A549 treated with DMSO at 1 μM for 4 hours (cell line): ENCODE data around the gene CASQ1. TPM values are rescaled to one million over a fixed set of nuclear protein-coding genes. Genes with fewer than 3 reads are reported as not detected.

Source experiments
- total RNA-seq: library from RNA; stranded (reverse); fragments of 200-300 nt; extraction: Qiagen RNA extraction; gene quantifications from 5 replicates; pipeline ENCODE4 v1.2.3, GENCODE V29; 2022; ENCODE audit warnings: low read depth

CASQ1 gene
- total RNA-seq = not detected in 5 replicates

GRCh38 chr1:160189649-160190625 is at the start of gene CASQ1:
Gene CASQ1 (plus strand): TSS chr1:160190575. CDS start chr1:160190752, 177 bp downstream.

GRCh38 chr1:160151303-160151702 is 39.1 kb upstream of the CASQ1 start, which contains the start of gene ATP1A4:
Gene ATP1A4 (plus strand): TSS chr1:160151603. CDS start chr1:160152041, 438 bp downstream.

GRCh38 chr1:160205242-160206035 is 15.1 kb downstream of the CASQ1 start, which contains the start of gene PEA15:
Gene PEA15 (plus strand): TSS chr1:160205384. CDS start chr1:160211545, 6,161 bp downstream.

Other genes with a start within 250 kb of the CASQ1 start
- 0.20 to 0.32 TPM (median 0.29 TPM) in 5 replicates for gene IGSF9, start 245.0 kb upstream of the CASQ1 start, total RNA-seq
- 0.17 to 0.41 TPM (median 0.31 TPM) in 5 replicates for gene SLAMF9, start 236.3 kb upstream of the CASQ1 start, total RNA-seq
- gene PIGM, start 158.6 kb upstream of the CASQ1 start, total RNA-seq = 4.3 to 5.2 TPM (median 4.9 TPM) in 5 replicates
- 0.02 TPM in 1 of 5 replicates, not detected in the others for gene KCNJ10, start 120.4 kb upstream of the CASQ1 start, total RNA-seq
- gene KCNJ9, start 109.0 kb upstream of the CASQ1 start, total RNA-seq = not detected in 5 replicates
- 6.4 to 9.9 TPM (median 8.2 TPM) in 5 replicates for gene IGSF8, start 92.0 kb upstream of the CASQ1 start, total RNA-seq
- gene ATP1A2, start 74.8 kb upstream of the CASQ1 start, total RNA-seq = 0.02 to 0.06 TPM (median 0.03 TPM) in 3 of 5 replicates, not detected in the others
- gene ATP1A4, start 39.0 kb upstream of the CASQ1 start, total RNA-seq = not detected in 5 replicates
- 190 to 235 TPM (median 206 TPM) in 5 replicates for gene PEA15, start 14.8 kb downstream of the CASQ1 start, total RNA-seq
- gene DCAF8, start 72.0 kb downstream of the CASQ1 start, total RNA-seq = 41.2 to 58.7 TPM (median 53.4 TPM) in 5 replicates
- 21.2 to 30.0 TPM (median 26.3 TPM) in 5 replicates for gene PEX19, start 94.6 kb downstream of the CASQ1 start, total RNA-seq
- gene COPA, start 152.7 kb downstream of the CASQ1 start, total RNA-seq = 83.1 to 98.1 TPM (median 87.3 TPM) in 5 replicates
- gene NCSTN, start 152.8 kb downstream of the CASQ1 start, total RNA-seq = 43.5 to 48.5 TPM (median 46.6 TPM) in 5 replicates
- gene NHLH1, start 176.5 kb downstream of the CASQ1 start, total RNA-seq = 0.33 to 0.71 TPM (median 0.38 TPM) in 5 replicates
- 0.84 to 1.3 TPM (median 1.2 TPM) in 5 replicates for gene VANGL2, start 210.0 kb downstream of the CASQ1 start, total RNA-seq